ENCODE data around the gene CD63. TPM values are rescaled to one million over a fixed set of nuclear protein-coding genes. Genes with fewer than 3 reads are reported as not detected.

Gene CD63
- total and polyA plus RNA-seq, 9 of the 15 experiments (the other 6 are each of a cell fraction or from before 2014, with no cell fraction given): 313 to 735 (median 433) TPM

GRCh38 chr12:55746174-55746912, 17.5 kb upstream of the CD63 start:
- no peaks in the 10 kb centered on the region for H3K27me3 ChIP-seq (ENCODE audit: control insufficient read depth in 2 of 2, insufficient read depth in 2 of 2, low read length in 2 of 2)
- peak overlapping the region; percentile 49; the same call in 2 of the 3 replicates for H3K27ac ChIP-seq (ENCODE audit: extremely low read depth, low read depth, low read length)
- POLR2A ChIA-PET: interaction anchor here (0.6 to 2.8 kb wide), 7 partner anchors 11 to 274 kb away, joined by 3 to 15 read pairs (median 5); partner anchors contain the start of gene CD63
- H3K4me2 ChIP-seq (ENCODE audit: insufficient read depth, low read length): peak overlapping the region; percentile 69
- FAIRE-seq: peak; percentile 70
- no peaks in the 10 kb centered on the region; the same call in 1 of the 2 replicates for H3K9me3 ChIP-seq (replicated peaks; ENCODE audit: control insufficient read depth, insufficient read depth, low read depth, low read length)
- intact Hi-C loops (cut with micrococcal nuclease): no loop called here
- H3K36me3 ChIP-seq (ENCODE audit: control insufficient read depth, insufficient read depth, low read length): peaks cover 51% of the 10 kb centered on the region
- DNase-seq (ENCODE audit: extremely low read depth in 1 of 4, low spot score in 3 of 4): no peak
- in situ Hi-C loops (cut with MboI): no loop called here
- CTCF ChIA-PET (ENCODE audit: low intra/inter-chr PET ratio): no interaction called here
- ATAC-seq: no peak
- H3K4me1 ChIP-seq (replicated peaks in 1 of 2; ENCODE audit: control insufficient read depth in 2 of 2, insufficient read depth in 2 of 2, low read length in 2 of 2): peaks cover 33 to 42% of the 10 kb centered on the region in 2 experiments
- H3K9me1 ChIP-seq (ENCODE audit: control insufficient read depth, insufficient read depth, low read length): no peaks in the 10 kb centered on the region
- 55% methylated on average over 1 of the region's 3 CpGs for WGBS (ENCODE audit: insufficient coverage, low coverage, missing lambda C conversion rate)
- peaks cover 38% of the 10 kb centered on the region for H3K79me2 ChIP-seq (ENCODE audit: control insufficient read depth, insufficient read depth, low read length)
- no peak overlapping the region for H3K4me3 ChIP-seq
- BruUV-seq (replicated peaks): no TSS peak
- H2AFZ ChIP-seq (ENCODE audit: low read depth, low read length): no peak overlapping the region
- peak overlapping the region; percentile 26 to 78; a peak in 2 of 4 replicates for H3K9ac ChIP-seq (ENCODE audit: insufficient read depth in 1 of 2, low read depth in 2 of 2, low read length in 2 of 2)
- no peaks in the 10 kb centered on the region for H4K20me1 ChIP-seq (replicated peaks; ENCODE audit: control insufficient read depth, insufficient read depth, low read length)
- TF ChIP-seq ZFP91 (CRISPR knock-in tag; IDR thresholded peaks at IDR 0.05) (no peak), AFF4 (CRISPR knock-in tag; IDR thresholded peaks at IDR 0.05) (no peak), REST (IDR thresholded peaks at IDR 0.05; ENCODE audit: borderline replicate concordance) (no peak), REST (CRISPR knock-in tag; IDR thresholded peaks at IDR 0.05; ENCODE audit: low read depth) (no peak), ZBTB1 (CRISPR knock-in tag; IDR thresholded peaks at IDR 0.05; ENCODE audit: borderline replicate concordance, low read depth) (no peak)

Data from K562 (cell line).